Liver (tissue), 9 donors: ENCODE data around the gene DOCK8. TPM values are rescaled to one million over a fixed set of nuclear protein-coding genes. Genes with fewer than 3 reads are reported as not detected.

Experiments used
- DNase-seq: peaks from one replicate; pipeline ENCODE4 v3.0.0-alpha.2; 2017; ENCODE audit warnings: low spot score
- H3K27ac ChIP-seq, 2 donors: one replicate each; pipeline ENCODE4 v1.7.0; 2013; ENCODE audit warnings: inconsistent platforms in 2 of 2, low read length in 2 of 2, control low read depth in 1 of 2, low read depth in 1 of 2, mild to moderate bottlenecking in 1 of 2
- H3K27me3 ChIP-seq, 4 donors: one replicate each; pipeline versions ENCODE4 v1.6.1 to v1.7.0; 2013; ENCODE audit warnings: low read length in 3 of 4, inconsistent platforms in 1 of 4, mild to moderate bottlenecking in 1 of 4, moderate library complexity in 1 of 4; ENCODE audit not compliant: control insufficient read depth in 4 of 4, insufficient read depth in 4 of 4
- H3K36me3 ChIP-seq, 4 donors: one replicate each; pipeline versions ENCODE4 v1.6.1 to v1.7.0; 2013; ENCODE audit warnings: low read length in 3 of 4, mild to moderate bottlenecking in 3 of 4, low read depth in 1 of 4, moderate library complexity in 1 of 4; ENCODE audit not compliant: control insufficient read depth in 4 of 4, insufficient read depth in 3 of 4
- H3K4me1 ChIP-seq, 4 donors: one replicate each; pipeline versions ENCODE4 v1.6.1 to v1.7.0; 2013; ENCODE audit warnings: low read length in 3 of 4, mild to moderate bottlenecking in 3 of 4, moderate library complexity in 1 of 4; ENCODE audit not compliant: control insufficient read depth in 4 of 4, insufficient read depth in 4 of 4
- H3K4me3 ChIP-seq, 3 donors: one replicate each; pipeline versions ENCODE4 v1.6.1 to v1.7.0; 2013; ENCODE audit warnings: low read length in 3 of 3, control low read depth in 1 of 3, low read depth in 1 of 3, mild to moderate bottlenecking in 1 of 3
- H3K9ac ChIP-seq, 2 donors: one replicate each; pipeline ENCODE4 v1.7.0; 2013; ENCODE audit warnings: low read length in 2 of 2, mild to moderate bottlenecking in 2 of 2, moderate library complexity in 2 of 2, control low read depth in 1 of 2, low read depth in 1 of 2
- H3K9me3 ChIP-seq, 4 donors: one replicate each; pipeline versions ENCODE4 v1.6.1 to v1.7.0; 2013; ENCODE audit warnings: low read length in 3 of 4; ENCODE audit not compliant: control insufficient read depth in 4 of 4
- EGR1 ChIP-seq, 2 donors: IDR thresholded peaks; 2 replicates each; pipeline ENCODE4 v1.6.1; 2016 to 2018; ENCODE audit warnings: antibody characterized with exemption in 2 of 2, low read depth in 2 of 2
- FOXA1 ChIP-seq: IDR thresholded peaks from 2 replicates; pipeline ENCODE4 v1.6.1; 2016; ENCODE audit warnings: antibody characterized with exemption
- FOXA2 ChIP-seq: IDR thresholded peaks from 2 replicates; pipeline ENCODE4 v1.6.1; 2016; ENCODE audit warnings: antibody characterized with exemption
- GABPA ChIP-seq, 2 donors: IDR thresholded peaks in 1 of 2; conservative IDR thresholded peaks in 1 of 2; 2 replicates each; pipeline ENCODE4 v1.6.1; 2016; ENCODE audit warnings: antibody characterized with exemption in 2 of 2, mild to moderate bottlenecking in 1 of 2, moderate library complexity in 1 of 2
- HNF4A ChIP-seq, 2 donors: conservative IDR thresholded peaks; 2 replicates each; pipeline ENCODE4 v1.6.1; 2016; ENCODE audit warnings: antibody characterized with exemption in 2 of 2, mild to moderate bottlenecking in 2 of 2
- HNF4G ChIP-seq: IDR thresholded peaks from 2 replicates; pipeline ENCODE4 v1.6.1; 2016; ENCODE audit warnings: antibody characterized with exemption
- JUND ChIP-seq, 2 donors: IDR thresholded peaks; 2 replicates each; pipeline ENCODE4 v1.6.1; 2016; ENCODE audit warnings: antibody characterized with exemption in 2 of 2
- NR2F2 ChIP-seq: IDR thresholded peaks from 2 replicates; pipeline ENCODE4 v1.6.1; 2016; ENCODE audit warnings: antibody characterized with exemption
- RAD21 ChIP-seq, 2 donors: IDR thresholded peaks; 2 replicates each; pipeline ENCODE4 v1.6.1; 2016; ENCODE audit warnings: antibody characterized with exemption in 2 of 2, mild to moderate bottlenecking in 2 of 2
- RXRA ChIP-seq, 2 donors: IDR thresholded peaks; 2 replicates each; pipeline ENCODE4 v1.6.1; 2017 to 2018; ENCODE audit warnings: antibody characterized with exemption in 2 of 2, mild to moderate bottlenecking in 1 of 2
- YY1 ChIP-seq: IDR thresholded peaks from 2 replicates; pipeline ENCODE4 v1.6.1; 2016; ENCODE audit warnings: antibody characterized with exemption, mild to moderate bottlenecking
- WGBS: extraction: QIAGEN DNeasy Blood & Tissue Kit; methylation state at CpG from one replicate; pipeline ENCODE4 v1.1.7; 2013; 5-methylcytosine and 5-hydroxymethylcytosine counted together
- polyA plus RNA-seq, 2 donors: library from polyadenylated mRNA; stranded (reverse) in 1 of 2; unstranded in 1 of 2; fragments of 200-250 nt in 1 of 2; fragments of >200 nt in 1 of 2; fragmentation: Nextera tagmentation in 1 of 2; extraction: Ambion mirVana in 1 of 2; gene quantifications; one replicate each; pipeline versions ENCODE4 v1.2.1 to v1.2.3, GENCODE V29; 2013 to 2015
- total RNA-seq, 2 donors: library from RNA; depleted of rRNA; stranded (reverse); fragments of >200 nt; gene quantifications; one replicate each; pipeline ENCODE4 v1.2.3, GENCODE V29; 2014
- TF ChIP-seq, protein P1 (sequence below): IDR thresholded peaks from 2 replicates; pipeline ENCODE4 v1.6.1; 2016; ENCODE audit warnings: antibody characterized with exemption
- TF ChIP-seq, protein P2 (sequence below): fragments of 150-350 bp; IDR thresholded peaks from 2 replicates; pipeline ENCODE4 v1.5.1; 2017; ENCODE audit warnings: improper control_type of control experiment, low read depth, low read length; ENCODE audit not compliant: missing input control
- TF ChIP-seq, protein P3 (sequence below): IDR thresholded peaks from 2 replicates; pipeline ENCODE4 v1.6.1; 2016; ENCODE audit warnings: antibody characterized with exemption
- TF ChIP-seq, protein P4 (sequence below): IDR thresholded peaks from 2 replicates; pipeline ENCODE4 v1.6.1; 2016; ENCODE audit warnings: antibody characterized with exemption
- donor health status: healthy.
- donor health status: healthy.
- donor health status: healthy.
- donor health status: healthy.
- donor health status: healthy.

DOCK8 gene
- total and polyA plus RNA-seq, 4 donors = 3.8 to 22.6 (median 7.4) TPM

DNA sequence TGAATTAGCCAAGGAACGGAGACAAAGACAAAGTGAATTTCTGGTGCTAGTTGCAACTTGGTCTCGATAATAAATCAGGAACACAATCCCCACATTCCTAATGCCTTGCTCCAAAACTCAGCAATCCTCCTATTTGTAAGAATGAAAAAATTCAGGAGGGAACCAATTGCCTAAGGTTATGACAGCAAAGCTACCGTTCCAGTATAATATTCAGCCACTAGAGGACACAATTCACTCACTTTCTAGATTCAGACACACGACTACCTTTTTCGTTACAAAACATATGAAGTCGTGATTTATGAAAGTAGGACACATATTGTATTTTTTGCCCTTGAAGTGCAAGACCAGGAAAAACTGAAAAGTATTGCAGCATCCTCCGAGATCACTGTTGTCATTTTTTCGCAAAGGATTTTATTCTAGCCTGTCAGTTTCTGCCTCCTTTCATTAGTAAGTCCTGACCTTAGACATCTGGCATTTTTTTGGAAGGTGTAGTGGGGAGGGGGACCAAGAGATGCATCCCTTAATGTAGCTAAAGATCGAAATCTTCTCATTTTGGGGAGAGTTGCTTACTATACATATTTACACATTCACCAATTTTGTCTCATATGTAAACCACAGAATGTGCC is 133.1 kb downstream of the DOCK8 start:
- H3K27me3 ChIP-seq = peaks cover 0 to 5% (median 0%) of the 10 kb centered on the region in 4 donors
- no peak overlapping the region for H3K9ac ChIP-seq
- H3K36me3 ChIP-seq = no peaks in the 10 kb centered on the region
- no peak for TF ChIP-seq HNF4A (conservative IDR thresholded peaks at IDR 0.05)
- TF ChIP-seq YY1 = no peak
- TF ChIP-seq, protein P1, sequence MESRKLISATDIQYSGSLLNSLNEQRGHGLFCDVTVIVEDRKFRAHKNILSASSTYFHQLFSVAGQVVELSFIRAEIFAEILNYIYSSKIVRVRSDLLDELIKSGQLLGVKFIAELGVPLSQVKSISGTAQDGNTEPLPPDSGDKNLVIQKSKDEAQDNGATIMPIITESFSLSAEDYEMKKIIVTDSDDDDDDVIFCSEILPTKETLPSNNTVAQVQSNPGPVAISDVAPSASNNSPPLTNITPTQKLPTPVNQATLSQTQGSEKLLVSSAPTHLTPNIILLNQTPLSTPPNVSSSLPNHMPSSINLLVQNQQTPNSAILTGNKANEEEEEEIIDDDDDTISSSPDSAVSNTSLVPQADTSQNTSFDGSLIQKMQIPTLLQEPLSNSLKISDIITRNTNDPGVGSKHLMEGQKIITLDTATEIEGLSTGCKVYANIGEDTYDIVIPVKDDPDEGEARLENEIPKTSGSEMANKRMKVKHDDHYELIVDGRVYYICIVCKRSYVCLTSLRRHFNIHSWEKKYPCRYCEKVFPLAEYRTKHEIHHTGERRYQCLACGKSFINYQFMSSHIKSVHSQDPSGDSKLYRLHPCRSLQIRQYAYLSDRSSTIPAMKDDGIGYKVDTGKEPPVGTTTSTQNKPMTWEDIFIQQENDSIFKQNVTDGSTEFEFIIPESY = no peak
- TF ChIP-seq, protein P2, sequence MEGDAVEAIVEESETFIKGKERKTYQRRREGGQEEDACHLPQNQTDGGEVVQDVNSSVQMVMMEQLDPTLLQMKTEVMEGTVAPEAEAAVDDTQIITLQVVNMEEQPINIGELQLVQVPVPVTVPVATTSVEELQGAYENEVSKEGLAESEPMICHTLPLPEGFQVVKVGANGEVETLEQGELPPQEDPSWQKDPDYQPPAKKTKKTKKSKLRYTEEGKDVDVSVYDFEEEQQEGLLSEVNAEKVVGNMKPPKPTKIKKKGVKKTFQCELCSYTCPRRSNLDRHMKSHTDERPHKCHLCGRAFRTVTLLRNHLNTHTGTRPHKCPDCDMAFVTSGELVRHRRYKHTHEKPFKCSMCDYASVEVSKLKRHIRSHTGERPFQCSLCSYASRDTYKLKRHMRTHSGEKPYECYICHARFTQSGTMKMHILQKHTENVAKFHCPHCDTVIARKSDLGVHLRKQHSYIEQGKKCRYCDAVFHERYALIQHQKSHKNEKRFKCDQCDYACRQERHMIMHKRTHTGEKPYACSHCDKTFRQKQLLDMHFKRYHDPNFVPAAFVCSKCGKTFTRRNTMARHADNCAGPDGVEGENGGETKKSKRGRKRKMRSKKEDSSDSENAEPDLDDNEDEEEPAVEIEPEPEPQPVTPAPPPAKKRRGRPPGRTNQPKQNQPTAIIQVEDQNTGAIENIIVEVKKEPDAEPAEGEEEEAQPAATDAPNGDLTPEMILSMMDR = peak; percentile 74
- peak; percentile 80 to 86 for TF ChIP-seq RAD21 (IDR thresholded peaks at IDR 0.05)
- no peak for TF ChIP-seq JUND (IDR thresholded peaks at IDR 0.05)
- no peak for TF ChIP-seq EGR1 (IDR thresholded peaks at IDR 0.05; ENCODE audit: low read depth in 2 of 2)
- TF ChIP-seq, protein P3, sequence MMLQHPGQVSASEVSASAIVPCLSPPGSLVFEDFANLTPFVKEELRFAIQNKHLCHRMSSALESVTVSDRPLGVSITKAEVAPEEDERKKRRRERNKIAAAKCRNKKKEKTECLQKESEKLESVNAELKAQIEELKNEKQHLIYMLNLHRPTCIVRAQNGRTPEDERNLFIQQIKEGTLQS = no peak
- no peak overlapping the region for H3K27ac ChIP-seq
- H3K4me3 ChIP-seq = no peak overlapping the region
- 41% methylated on average over 9 of the region's 9 CpGs for WGBS
- H3K9me3 ChIP-seq = no peaks in the 10 kb centered on the region
- DNase-seq = no peak
- no peaks in the 10 kb centered on the region for H3K4me1 ChIP-seq

DNA sequence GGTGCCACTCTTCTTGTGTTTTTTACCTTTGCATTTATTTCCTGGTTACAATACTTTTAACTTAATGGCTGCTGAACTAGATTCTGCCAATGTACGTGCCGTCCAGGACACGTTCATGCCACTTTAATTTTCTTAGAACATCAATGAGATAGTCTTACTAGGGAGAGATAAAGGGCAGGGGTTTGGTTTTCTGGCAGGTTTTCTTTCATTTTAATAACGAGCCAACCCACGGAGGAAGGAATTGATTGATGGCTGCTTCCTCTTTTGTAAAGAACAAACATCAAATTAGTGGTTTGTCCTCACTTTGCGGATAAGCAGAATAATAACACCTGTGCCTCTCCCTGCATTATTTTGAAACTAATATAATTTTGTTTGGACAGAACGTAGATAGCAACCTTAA is 135.7 kb downstream of the DOCK8 start:
- peaks cover 0 to 5% (median 0%) of the 10 kb centered on the region in 4 donors for H3K27me3 ChIP-seq
- WGBS = 64% methylated on average over 7 of the region's 7 CpGs
- no peak overlapping the region for H3K9ac ChIP-seq

DNA sequence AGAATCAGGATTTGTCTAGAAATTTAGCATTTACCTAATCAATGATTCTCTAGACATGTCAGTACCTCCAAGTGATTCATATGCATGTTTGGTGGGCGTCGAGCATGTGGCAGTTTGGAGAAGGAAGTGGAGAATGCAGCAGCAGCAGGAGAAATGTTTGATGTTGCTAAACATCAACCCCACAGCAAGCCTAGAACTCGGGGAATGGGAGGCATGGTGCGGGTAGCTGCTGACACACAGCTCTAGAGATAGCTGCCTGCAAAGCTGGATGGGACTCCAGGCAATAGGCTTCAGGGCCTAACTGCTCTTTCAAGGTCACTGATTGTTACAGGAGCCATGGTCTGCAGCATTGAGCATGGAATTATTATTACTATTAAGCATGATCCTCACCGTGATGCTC is 137.3 kb downstream of the DOCK8 start:
- Histone ChIP-seq H3K4me3 (no peak overlapping the region), H3K27ac (no peak overlapping the region), H3K36me3 (no peaks in the 10 kb centered on the region), H3K27me3 (peaks cover 0 to 2% (median 0%) of the 10 kb centered on the region in 4 donors), H3K9ac (no peak overlapping the region), H3K9me3 (no peaks in the 10 kb centered on the region), H3K4me1 (no peaks in the 10 kb centered on the region)
- DNase-seq = no peak
- TF ChIP-seq EGR1 (IDR thresholded peaks at IDR 0.05; ENCODE audit: low read depth in 2 of 2) (no peak), FOXA2 (no peak), RXRA (IDR thresholded peaks at IDR 0.05) (no peak), NR2F2 (no peak), FOXA1 (no peak), HNF4G (no peak), GABPA (IDR thresholded peaks at IDR 0.05 in 1 of 2, conservative IDR thresholded peaks at IDR 0.05 in 1 of 2) (no peak), JUND (IDR thresholded peaks at IDR 0.05) (no peak)
- TF ChIP-seq, protein P2 = no peak
- TF ChIP-seq, protein P4, sequence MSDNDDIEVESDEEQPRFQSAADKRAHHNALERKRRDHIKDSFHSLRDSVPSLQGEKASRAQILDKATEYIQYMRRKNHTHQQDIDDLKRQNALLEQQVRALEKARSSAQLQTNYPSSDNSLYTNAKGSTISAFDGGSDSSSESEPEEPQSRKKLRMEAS = no peak
- WGBS = 88% methylated on average over 5 of the region's 5 CpGs

More for the DNA sequence above, 135.7 kb downstream of the DOCK8 start:
- DNase-seq = no peak
- Histone ChIP-seq H3K36me3 (no peaks in the 10 kb centered on the region), H3K4me3 (no peak overlapping the region), H3K9me3 (no peaks in the 10 kb centered on the region), H3K4me1 (no peaks in the 10 kb centered on the region), H3K27ac (no peak overlapping the region)
- TF ChIP-seq, protein P4 = no peak
